Activated CD8-positive, alpha-beta memory T cell treated with anti-CD3 and anti-CD28 coated beads, Interleukin-2, amount 50 U/mL, for 1 hour (primary cell): ENCODE data around the gene SOS2.
A peak's percentile ranks its signal among the peaks of the same experiment; 100 is the strongest.

ENCODE experiments used
- DNase-seq: peaks from one replicate; pipeline ENCODE4 v3.0.0-alpha.2; 2020; ENCODE audit errors: extremely low read depth

The SOS2 gene

DNA sequence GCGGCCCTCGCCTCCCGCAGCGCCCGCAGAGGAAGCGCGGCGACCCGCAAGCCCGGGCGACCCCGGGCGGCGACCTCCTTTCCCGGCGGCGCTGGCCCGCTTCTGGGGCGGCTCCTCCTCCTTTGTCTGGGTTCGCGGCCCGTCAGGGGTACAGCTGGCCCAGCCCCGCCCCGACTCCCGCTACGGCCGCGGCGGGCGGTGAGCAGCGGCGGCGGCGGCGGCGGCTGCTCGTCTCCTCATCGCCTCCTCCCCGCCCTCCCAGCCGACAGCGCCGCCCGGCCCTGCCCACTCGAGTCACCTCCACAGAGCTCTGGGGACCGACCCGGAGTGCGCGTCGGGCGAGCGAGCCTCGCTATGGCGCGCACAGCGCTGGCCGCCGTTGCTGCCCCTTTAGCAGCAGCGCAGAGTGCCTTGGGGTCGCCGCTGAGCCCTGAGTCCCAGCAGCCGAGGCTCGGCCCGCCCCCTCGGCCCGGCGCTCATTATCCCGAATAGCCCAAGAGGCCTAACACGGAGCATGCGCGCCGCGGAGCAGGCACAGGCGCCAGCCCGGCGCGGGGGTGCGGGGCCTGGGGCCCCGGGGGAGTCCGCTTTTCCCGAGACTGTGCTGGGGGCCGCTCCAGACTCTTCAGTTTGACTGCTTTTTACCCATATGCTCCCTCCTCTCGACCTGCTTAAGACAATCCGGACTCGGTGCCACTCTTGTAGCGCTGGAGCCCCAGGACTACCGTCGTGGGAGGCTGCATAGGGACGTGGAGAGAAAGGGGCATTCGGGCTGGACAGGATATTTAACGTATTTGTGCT lies at the start of gene SOS2:
Gene SOS2 (minus strand): TSS at position 104 of the 801 bp plus-strand sequence. CDS start 295 bp downstream, outside the sequence.
- DNase-seq, result peak; percentile 48

DNA sequence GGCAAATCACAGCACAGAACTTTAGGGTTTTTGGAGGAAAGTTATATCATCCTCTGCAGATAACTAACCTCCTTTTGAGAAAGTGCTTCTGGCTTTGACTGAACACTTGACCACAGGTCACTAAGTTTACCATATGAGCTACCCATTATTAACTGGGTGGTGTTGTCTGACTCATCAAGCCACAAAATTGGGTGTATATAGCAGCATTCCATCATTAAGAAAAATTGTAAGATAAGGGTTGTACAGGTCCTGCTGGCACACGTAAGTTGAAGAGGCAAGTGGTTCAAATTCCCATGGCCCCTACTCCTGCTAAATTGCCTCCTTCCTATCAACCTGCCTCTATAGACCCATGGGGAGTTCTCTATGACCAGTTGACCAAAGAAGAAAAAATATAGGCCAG lies 41.1 kb upstream of the SOS2 start:
- no peak for DNase-seq

DNA sequence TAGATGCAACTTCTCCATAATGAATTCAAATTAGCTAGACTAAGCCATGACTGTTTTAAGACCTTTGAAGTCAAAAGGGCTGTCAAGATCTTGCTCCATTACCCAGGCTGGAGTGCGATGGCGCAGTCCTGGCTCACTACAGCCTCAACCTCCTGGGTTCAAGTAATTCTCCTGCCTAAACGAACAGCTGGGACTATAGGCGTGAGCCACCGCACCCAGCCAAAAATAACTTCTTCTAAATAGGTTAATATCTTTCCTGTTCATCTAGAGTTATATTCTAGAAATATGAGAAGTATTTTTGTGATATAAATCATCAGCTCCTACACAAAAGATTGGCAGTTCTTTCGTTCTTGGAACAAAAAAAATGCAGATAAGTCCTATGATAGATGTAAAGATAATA lies 39.6 kb upstream of the SOS2 start:
- no peak for DNase-seq

DNA sequence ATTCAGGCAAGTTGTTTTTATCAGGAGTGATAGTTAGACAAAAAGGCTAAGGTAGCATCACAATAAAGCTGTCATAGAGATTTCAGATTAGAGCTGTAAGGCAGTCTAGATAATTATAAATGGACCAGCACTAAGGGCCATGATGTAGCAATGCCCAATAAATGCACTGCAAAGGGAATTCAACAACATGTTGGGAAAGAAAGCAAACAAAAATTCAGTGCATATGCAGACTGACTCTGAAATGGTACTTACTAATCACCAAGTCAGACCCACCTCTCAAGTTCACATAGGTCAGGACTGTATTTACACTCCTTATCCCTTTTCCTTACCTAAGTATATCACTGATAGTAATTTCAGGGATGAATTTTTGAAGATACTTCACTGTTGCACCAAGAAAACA lies 33.7 kb upstream of the SOS2 start:
- no peak for DNase-seq

DNA sequence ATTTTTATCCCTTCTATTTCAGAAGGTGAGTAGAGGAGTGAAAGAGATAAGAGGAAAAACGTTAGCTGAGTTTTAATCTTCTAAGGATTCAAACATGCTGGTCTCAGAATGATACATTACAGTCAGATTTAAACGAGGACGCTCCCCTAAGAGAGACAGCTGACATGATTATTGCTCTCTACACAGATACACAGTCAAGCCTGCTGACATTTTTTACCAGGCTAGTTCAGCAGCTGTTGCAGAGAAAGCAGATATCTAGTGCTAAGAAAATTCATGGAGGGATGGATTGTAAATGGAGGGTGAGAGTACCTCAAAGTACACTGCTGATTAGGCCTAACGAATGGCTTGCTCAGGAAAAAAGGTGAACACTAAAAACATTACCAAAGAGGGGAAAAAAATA lies 31.9 kb upstream of the SOS2 start:
- DNase-seq, result no peak

DNA sequence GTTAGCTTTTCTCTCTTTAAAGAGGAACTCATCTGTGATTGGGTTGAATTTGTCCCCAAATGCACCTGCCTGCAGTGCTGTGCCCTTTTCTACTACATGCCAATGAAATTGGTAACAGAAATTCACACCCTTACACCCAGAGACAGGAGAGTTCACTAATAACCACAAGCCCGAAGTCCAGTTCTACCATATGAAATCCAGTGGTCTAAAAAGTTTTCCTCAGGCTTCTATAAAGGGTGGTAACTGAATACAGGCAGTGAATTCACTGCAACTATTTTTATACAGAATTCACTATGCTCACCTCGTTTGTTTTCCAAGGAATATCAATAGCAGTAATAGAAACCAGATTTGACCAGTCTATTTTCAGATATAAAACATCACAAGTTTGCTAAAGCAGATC lies 31.5 kb upstream of the SOS2 start:
- no peak for DNase-seq

DNA sequence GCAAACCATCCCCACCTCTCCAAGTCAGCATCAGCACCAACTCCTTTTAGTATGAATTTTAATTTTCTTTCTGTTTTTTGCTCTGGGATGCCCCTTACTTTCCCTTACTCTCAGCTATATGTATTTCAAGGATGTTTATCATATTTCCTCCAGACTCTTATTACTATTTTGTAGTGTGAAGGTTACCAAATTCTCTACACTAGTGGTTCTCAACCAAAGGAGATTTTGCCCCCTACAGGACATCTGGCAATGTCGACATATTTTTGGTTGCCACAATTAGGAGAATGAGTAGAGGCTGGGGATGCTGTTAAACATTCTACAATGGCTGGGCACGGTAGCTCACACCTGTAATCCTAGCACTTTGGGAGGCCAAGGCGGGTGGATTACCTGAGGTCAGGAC lies 29.1 kb upstream of the SOS2 start:
- no peak for DNase-seq

DNA sequence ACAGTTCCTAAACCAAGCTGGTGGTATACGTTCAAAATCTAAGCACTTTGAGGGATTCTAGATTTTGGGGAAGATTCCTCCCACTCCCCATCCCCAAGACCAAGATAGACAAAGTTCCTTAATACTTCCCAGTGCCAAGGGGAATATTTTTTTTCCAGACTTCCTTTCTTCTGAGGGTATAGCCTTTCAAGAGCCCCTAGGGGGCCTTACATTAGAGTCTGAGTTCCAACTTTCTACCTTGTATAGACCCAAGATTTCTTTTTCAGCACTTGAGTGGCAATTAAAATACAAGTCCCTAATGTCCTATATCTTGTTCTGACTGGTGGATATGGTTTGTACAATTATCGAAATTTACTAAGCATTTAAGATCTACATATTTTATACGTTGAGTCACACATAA lies 28.7 kb upstream of the SOS2 start:
- no peak for DNase-seq

DNA sequence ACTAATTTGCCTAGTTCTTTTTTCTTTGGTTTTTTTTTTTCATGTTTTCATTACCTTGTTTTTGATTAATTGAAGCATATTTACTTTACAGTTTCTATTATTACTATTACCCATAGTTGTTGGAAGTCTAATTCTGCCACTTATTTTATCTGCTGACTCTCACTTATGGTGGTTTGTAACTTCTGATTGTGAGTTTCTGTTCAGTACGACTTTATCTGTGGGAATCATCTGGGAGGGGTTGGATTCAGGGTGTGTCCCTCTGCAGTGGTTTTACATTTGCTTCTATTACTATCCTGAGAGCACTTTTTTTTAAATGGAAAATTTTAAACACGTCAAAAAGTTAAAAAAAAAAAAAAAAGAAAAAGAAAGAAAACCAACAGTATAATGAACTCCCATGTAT lies 26.4 kb upstream of the SOS2 start:
- DNase-seq, result no peak

DNA sequence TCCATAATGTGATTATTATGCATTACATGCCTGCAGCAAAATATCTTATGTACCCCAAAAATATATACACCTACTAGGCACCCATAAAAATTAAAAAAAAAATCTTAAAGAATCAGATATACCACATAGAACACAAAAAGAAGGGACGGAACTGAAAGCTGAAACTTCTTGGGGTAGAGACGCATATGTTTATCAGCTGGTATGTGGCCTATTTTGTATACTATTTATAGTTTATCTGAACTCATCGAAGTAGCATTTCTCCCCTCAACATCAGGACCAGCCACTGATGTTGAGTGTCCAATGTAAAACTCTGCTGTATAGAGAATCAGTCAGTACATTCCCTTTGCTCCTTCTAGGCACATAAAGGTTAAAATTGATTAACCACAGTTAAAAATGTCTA lies 22.9 kb upstream of the SOS2 start:
- no peak for DNase-seq

DNA sequence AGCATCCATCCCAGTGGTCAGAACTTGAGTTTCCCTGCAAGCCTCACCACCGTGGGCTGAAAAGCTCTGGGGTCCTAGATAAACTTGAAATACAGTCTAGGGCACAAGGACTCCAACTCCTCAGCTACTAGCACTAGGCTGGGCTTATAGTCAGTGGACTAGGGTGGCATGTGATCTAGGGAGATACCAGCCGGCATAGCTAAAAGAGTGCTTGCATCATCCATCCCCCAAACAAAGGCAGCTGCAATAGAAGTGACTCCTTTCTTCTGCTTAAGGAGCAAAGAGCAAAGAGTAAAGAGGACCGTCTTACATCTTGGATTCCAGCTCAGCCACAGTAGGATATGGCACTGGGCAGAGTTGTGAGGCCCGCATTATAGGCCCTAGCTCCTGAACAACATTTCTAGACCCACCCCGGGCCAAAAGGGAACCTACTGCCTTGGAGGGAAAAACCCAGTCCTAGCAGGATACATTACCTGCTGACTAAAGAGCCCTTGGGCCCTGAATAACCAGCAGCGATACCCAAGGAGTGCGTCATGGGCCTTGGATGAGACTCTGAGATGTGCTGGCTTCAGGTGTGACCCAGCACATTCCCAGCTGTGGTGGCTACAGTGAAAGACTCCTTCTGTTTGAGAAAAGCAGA lies 17.9 kb upstream of the SOS2 start:
- no peak for DNase-seq

DNA sequence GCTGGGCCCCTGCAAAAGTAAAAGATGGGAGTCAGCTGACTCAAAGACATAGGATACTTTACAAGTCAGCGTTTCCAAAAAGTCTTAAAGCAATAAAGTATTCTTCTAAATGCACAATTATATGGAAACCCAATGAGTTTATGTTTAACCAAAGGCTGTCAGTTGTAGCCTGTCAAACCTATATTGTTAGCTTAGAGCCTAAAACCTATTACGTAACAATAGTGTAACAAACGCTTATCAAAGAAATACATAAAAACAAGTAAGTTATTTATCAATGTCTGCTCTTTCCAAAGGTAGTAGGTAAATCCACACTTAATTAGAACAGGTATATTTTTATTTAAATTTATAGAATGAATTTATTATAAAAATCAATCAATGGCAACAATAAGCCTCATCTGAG lies 15.9 kb upstream of the SOS2 start:
- DNase-seq, result no peak

DNA sequence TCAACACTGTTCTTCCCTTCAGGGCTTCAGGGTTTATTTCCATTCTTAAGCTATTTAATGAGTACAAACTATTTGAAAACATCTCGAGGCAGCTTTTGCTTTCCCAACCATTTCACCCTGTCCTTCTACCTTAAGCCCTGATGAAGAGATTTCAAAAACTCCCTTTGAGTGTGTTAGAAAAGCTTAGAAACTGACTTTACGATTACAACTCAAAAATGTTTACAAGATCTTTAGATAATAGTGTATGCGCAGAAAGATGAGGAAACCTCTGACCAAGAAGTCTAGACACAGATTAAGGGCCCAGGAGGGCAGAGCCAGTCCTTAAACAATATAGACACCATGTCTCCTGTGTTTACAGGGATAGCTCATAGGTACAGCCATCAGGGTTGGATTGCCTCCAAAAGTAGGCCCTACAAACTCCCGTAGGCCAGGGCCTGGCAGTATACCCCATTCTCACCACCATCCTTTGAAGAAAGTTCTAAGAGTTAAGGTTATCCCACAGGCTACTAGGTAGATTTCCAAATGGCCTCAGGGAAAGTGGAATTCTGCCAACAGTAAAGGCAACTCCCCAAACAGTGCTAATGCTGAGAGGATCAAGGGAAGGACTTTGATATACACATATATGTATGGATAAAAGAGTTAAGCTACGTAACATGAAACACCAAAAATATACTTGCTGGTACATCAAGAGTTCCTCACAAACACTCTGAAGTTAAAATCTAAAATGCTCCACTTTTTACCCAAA lies 11.4 kb upstream of the SOS2 start:
- no peak for DNase-seq

DNA sequence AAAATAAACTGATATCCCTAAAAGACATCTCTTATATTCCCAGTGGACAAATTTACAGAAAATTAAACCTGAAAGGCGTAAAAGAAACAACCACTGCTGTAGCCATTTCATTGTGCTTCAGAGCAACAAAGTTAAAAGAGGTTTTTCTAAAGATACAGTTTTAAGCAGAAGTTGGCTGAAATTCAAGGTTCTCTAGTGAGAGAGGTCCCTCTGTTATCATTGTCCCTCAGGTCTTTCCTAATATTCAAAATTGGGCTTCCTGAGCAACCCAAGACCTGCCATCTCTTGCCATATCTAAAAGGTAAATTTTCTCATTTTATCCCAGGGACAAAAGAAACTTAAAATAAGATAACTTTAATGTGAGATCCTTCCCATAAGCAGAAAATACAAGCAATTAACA lies 10.7 kb upstream of the SOS2 start:
- no peak for DNase-seq

DNA sequence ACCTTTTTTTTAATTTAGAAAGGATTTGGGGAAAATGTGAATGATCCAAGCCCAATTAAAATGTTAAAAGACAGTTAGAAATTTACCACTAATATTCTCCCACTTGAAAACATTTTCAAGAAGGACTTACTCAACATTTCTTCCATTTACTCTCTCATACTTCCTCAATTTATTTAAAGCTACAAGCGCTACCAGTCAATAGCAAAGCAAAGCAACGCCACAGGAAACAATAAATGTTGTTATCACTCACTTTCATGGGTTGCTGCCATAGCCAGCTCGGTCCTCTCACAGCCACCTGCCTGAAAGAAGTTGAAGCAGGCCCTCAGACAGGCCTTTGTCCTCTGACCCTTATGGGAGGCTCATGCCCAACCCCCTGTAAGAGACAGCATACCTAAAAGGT lies 6.0 kb upstream of the SOS2 start:
- DNase-seq, result no peak

DNA sequence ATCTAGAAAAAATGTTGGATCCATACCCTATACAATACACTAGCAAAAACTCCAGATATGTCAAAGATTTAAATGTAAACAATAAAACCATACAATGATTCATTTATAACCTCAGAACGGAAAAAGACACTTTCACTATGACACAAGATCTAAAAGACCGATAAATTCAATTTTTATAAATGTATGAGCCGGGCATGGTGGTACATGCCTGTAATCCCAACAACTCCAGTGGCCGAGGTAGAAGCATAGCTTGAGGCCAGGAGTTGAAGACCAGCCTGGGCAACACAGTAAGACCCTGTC lies 2.5 kb upstream of the SOS2 start:
- DNase-seq, result no peak

DNA sequence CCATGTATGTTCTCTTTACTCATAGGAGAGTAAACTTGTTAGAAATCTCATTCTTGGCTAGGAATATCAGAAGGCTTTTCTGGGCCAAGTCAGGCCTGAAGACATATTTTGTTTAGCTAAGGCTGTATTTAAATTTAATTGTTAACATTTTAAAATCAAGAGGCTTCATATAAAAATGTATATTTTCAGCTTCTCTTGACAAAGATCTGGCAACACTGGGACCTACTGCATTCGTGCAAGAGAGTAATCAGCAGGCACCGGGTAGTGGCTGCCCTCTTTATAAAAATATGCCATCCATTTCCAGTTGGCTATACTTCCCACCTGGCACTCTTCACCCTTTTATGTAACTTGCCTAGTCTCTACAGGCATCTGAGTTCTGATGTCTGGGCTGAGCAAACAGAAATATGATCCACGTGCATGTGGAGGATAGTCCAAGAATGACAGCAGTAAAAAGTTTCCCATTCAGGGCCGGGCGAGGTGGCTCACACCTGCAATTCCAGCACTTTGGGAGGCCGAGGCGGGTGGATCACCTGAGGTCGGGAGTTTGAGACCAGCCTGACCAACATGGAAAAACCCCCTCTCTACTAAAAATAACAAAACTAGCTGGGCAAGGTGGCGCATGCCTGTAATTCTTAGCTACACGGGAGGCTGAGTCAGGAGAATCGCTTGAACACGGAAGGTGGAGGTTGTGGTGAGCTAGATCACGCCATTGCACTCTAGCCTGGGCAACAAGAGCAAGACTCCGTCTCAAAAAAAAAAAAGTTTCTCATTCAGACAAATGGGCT lies 2.0 kb upstream of the SOS2 start:
- no peak for DNase-seq

DNA sequence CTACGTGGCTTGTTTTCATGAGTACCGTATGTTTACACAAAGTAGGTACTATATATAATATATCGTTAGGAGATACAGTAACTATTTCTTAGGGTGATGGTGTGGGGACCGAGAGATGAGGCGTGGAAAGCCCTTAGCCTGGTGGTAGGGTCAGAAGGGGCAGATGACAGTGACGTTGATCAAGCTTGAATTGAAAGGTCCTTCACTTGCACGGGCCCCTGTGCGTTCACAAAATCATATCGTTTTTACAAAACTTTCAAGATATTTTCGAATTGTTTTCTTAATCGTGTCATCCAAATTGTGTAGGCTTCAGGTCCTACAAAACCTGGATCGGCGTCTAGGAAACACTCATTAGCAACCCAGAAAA lies 881 bp upstream of the SOS2 start:
- no peak for DNase-seq

DNA sequence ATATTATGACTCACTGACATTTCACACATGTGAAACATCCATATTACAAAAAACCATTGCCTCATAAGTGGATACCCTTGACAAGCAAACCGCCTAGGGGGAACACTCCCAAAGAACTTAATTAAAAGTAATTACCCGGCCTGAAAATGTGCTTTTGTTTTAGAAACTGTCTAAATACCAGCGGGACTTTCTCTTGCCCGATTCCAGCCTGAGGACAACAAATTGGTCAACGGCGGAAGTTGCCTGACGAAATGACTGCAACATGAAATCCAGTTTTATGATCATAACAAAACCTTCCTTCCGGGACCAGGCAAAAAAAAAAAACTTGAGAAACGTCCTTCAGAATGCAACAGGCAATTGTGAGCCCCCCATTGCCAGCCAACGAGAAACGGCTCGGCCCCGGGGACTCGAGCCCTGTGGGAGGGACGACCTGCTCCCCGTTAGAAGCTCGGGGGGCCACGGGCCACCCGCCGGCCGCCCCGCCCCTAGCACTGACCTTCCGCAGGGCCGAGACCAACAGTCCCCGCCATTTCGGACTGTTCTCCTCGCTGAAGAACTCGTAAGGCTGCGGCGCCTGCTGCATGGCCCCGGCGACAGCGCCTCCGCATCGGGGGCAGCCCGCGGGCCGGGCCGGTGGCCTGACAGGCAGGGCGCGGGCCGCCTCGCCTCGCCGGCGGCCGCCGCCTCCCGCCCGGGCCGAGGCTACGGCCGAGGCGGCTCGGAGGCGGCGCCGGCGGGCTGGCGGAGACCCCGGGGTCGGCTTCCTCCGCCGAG lies 490 bp downstream of the SOS2 start:
- DNase-seq, result peak; percentile 18

DNA sequence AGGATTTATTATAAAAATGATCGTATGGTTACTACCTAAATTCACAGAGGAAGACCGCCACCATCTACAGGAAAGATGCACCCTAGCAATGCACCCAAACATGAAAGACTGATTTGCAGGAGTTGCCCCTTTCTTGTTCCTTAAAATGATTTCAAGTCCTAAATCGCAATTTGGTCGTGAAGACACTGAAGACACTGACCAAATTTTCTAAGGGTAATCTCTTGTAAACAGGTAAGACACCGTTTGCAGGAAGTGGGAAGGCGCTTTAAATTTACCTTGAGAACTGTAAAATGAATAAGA lies 1.0 kb downstream of the SOS2 start:
- DNase-seq, result no peak

DNA sequence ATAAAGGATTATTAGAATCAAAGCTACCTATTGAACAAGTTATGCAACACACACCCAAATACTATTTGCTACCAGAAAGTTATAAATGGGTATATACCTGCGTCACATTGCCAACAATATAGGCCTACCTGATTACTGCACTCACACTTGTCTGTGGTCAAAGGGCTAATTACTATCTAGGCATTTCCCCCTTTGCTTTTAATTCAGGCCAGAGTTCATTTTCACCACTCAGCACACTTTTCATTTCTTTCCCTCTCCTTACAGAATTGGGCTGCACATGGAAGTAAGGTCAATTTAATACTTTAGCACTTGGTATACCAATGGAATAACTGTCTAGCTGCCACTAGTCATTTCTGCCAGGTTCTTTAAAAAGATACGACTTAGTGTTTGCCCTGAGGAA lies 1.7 kb downstream of the SOS2 start:
- no peak for DNase-seq

DNA sequence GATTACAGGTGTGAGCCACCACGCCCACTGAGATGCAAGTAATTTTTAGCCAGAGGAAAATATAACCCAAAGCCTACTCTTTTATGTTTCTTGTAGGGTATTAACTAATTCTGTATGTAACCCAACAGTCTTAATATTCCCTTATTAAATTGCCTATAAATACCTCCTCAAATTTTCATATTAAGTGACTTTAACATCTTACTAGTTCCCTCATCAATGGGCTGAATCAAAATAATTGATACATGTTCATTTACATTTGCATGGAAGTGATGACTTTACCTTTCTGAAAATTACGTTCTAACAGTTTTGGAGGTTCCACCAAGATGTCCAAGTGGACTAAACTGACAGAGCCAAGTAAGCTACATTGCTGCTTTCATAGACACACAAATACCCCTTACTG lies 3.1 kb downstream of the SOS2 start:
- no peak for DNase-seq
